Sigmoid colon (tissue), 7 donors: ENCODE data around the gene UNC119B. TPM values are rescaled to one million over a fixed set of nuclear protein-coding genes. Genes with fewer than 3 reads are reported as not detected.

Source experiments
- DNase-seq: peaks from one replicate; pipeline ENCODE4 v3.0.0-alpha.2; 2019
- H3K27ac ChIP-seq, 4 donors: fragments of 200-600 bp; sonication (generic); one replicate each; pipeline ENCODE4 v1.5.1; 2016 to 2019; ENCODE audit warnings: mild to moderate bottlenecking in 1 of 4
- H3K27me3 ChIP-seq, 3 donors: fragments of 200-600 bp; sonication (generic); one replicate each; pipeline ENCODE4 v1.5.1; 2019; ENCODE audit warnings: mild to moderate bottlenecking in 1 of 3
- H3K36me3 ChIP-seq, 4 donors: fragments of 200-600 bp; sonication (generic); one replicate each; pipeline ENCODE4 v1.5.1; 2016 to 2019
- H3K4me1 ChIP-seq, 4 donors: fragments of 200-600 bp; sonication (generic); one replicate each; pipeline ENCODE4 v1.5.1; 2017 to 2019
- H3K4me3 ChIP-seq, 4 donors: fragments of 200-600 bp; sonication (generic); one replicate each; pipeline ENCODE4 v1.5.1; 2017 to 2019; ENCODE audit warnings: mild to moderate bottlenecking in 2 of 4, moderate library complexity in 1 of 4
- H3K9me3 ChIP-seq, 4 donors: fragments of 200-600 bp in 3 of 4; sonication (generic) in 3 of 4; one replicate each; pipeline versions ENCODE4 v1.5.1 to v1.6.1; 2013 to 2019
- EP300 ChIP-seq, 4 donors: sonication (generic); formaldehyde crosslinking; IDR thresholded peaks; one replicate each; pipeline ENCODE4 v1.6.1; 2017; ENCODE audit warnings: antibody characterized with exemption in 4 of 4
- POLR2A ChIP-seq, 2 donors: fragments of 450-650 bp; IDR thresholded peaks; one replicate each; pipeline ENCODE4 v1.6.1; 2016; ENCODE audit warnings: antibody characterized with exemption in 2 of 2, mild to moderate bottlenecking in 2 of 2, moderate library complexity in 2 of 2
- POLR2AphosphoS5 ChIP-seq, 4 donors: sonication (generic); formaldehyde crosslinking; IDR thresholded peaks; one replicate each; pipeline ENCODE4 v1.6.1; 2017; ENCODE audit warnings: antibody characterized with exemption in 4 of 4
- WGBS, 2 donors: extraction: QIAGEN DNeasy Blood & Tissue Kit; methylation state at CpG; one replicate each; pipeline ENCODE4 v1.1.7; 2013; 5-methylcytosine and 5-hydroxymethylcytosine counted together
- intact Hi-C: fragments of 100-400 bp; cut with DNase I; formaldehyde crosslinking; loops from one replicate; pipeline ENCODE4 v1.15.1; 2023
- polyA plus RNA-seq, 3 donors: library from polyadenylated mRNA; stranded (reverse); fragments of 200-250 nt; gene quantifications; one replicate each; pipeline ENCODE4 v1.2.3, GENCODE V29; 2013
- total RNA-seq, 4 donors: library from RNA; depleted of rRNA; stranded (reverse); fragments of >200 nt; gene quantifications; one replicate each; pipeline ENCODE4 v1.1.0, GENCODE V29; 2016
- TF ChIP-seq, protein P1 (sequence below), 4 experiments: fragments of 450-650 bp in 3 of 4; fragments of 200-600 bp in 1 of 4; IDR thresholded peaks; one replicate each; pipeline ENCODE4 v1.5.1; 2016 to 2019; ENCODE audit warnings: antibody characterized with exemption in 4 of 4, mild to moderate bottlenecking in 3 of 4, moderate library complexity in 2 of 4
- donor health status: healthy with polysubstance abuse.
- donor health status: Bipolar disorder and iron deficiency.
- donor health status: healthy.

Gene UNC119B
- total and polyA plus RNA-seq, 7 donors: 8.4 to 19.3 (median 17.9) TPM

- intact Hi-C loops: no loop called here
- Histone ChIP-seq H3K27me3 (peaks cover 0 to 3% (median 0%) of the 10 kb centered on the region in 3 donors), H3K36me3 (no peaks in the 10 kb centered on the region), H3K4me1 (peaks cover 0 to under 1% (median 0%) of the 10 kb centered on the region in 4 donors), H3K9me3 (peaks cover 0 to 4% (median 0%) of the 10 kb centered on the region in 4 donors), H3K4me3 (no peak overlapping the region), H3K27ac (no peak overlapping the region)
- no peak for TF ChIP-seq EP300 (IDR thresholded peaks at IDR 0.05)
- TF ChIP-seq, protein P1, sequence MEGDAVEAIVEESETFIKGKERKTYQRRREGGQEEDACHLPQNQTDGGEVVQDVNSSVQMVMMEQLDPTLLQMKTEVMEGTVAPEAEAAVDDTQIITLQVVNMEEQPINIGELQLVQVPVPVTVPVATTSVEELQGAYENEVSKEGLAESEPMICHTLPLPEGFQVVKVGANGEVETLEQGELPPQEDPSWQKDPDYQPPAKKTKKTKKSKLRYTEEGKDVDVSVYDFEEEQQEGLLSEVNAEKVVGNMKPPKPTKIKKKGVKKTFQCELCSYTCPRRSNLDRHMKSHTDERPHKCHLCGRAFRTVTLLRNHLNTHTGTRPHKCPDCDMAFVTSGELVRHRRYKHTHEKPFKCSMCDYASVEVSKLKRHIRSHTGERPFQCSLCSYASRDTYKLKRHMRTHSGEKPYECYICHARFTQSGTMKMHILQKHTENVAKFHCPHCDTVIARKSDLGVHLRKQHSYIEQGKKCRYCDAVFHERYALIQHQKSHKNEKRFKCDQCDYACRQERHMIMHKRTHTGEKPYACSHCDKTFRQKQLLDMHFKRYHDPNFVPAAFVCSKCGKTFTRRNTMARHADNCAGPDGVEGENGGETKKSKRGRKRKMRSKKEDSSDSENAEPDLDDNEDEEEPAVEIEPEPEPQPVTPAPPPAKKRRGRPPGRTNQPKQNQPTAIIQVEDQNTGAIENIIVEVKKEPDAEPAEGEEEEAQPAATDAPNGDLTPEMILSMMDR (IDR thresholded peaks at IDR 0.05): no peak
- no peak for TF ChIP-seq POLR2AphosphoS5 (IDR thresholded peaks at IDR 0.05)
- TF ChIP-seq POLR2A (IDR thresholded peaks at IDR 0.05): no peak
- no peak for DNase-seq
These were observed 45.0 kb downstream of the UNC119B start for GRCh38 chr12:120755269-120755668.

- 33 to 59% methylated on average over 4 of the region's 4 CpGs for WGBS, 2 donors
- no peaks in the 10 kb centered on the region for H3K27me3 ChIP-seq
- H3K36me3 ChIP-seq: no peaks in the 10 kb centered on the region
- TF ChIP-seq EP300 (IDR thresholded peaks at IDR 0.05) (no peak), POLR2AphosphoS5 (IDR thresholded peaks at IDR 0.05) (no peak), POLR2A (IDR thresholded peaks at IDR 0.05) (no peak)
- TF ChIP-seq, protein P1 (IDR thresholded peaks at IDR 0.05): no peak
- H3K4me1 ChIP-seq: peaks cover 0 to 20% (median 15%) of the 10 kb centered on the region in 4 donors
- no peak for DNase-seq
- H3K4me3 ChIP-seq: no peak overlapping the region
- intact Hi-C loops: no loop called here
- no peak overlapping the region for H3K27ac ChIP-seq
- peaks cover 0 to 4% (median 0%) of the 10 kb centered on the region in 4 donors for H3K9me3 ChIP-seq
These were observed 47.0 kb downstream of the UNC119B start for GRCh38 chr12:120757226-120757742.

GRCh38 chr12:120757949-120758348 lies 47.7 kb downstream of the UNC119B start:
- Histone ChIP-seq H3K27me3 (no peaks in the 10 kb centered on the region), H3K4me3 (no peak overlapping the region), H3K9me3 (peaks cover 0 to 4% (median 0%) of the 10 kb centered on the region in 4 donors), H3K36me3 (peaks cover 0 to 5% (median 0%) of the 10 kb centered on the region in 4 donors), H3K27ac (no peak overlapping the region), H3K4me1 (peaks cover 0 to 22% (median 16%) of the 10 kb centered on the region in 4 donors)
- no peak for DNase-seq
- 96 to 97% methylated on average over 6 of the region's 6 CpGs for WGBS, 2 donors
- intact Hi-C loops: no loop called here
- TF ChIP-seq EP300 (IDR thresholded peaks at IDR 0.05) (no peak), POLR2AphosphoS5 (IDR thresholded peaks at IDR 0.05) (no peak), POLR2A (IDR thresholded peaks at IDR 0.05) (no peak)
- TF ChIP-seq, protein P1 (IDR thresholded peaks at IDR 0.05): no peak

GRCh38 chr12:120758798-120759590 lies 48.7 kb downstream of the UNC119B start:
- no peak overlapping the region for H3K27ac ChIP-seq
- H3K36me3 ChIP-seq: peaks cover 0 to 15% (median 0%) of the 10 kb centered on the region in 4 donors
- no peak for DNase-seq
- TF ChIP-seq EP300 (IDR thresholded peaks at IDR 0.05) (no peak), POLR2A (IDR thresholded peaks at IDR 0.05) (no peak), POLR2AphosphoS5 (IDR thresholded peaks at IDR 0.05) (no peak)
- TF ChIP-seq, protein P1 (IDR thresholded peaks at IDR 0.05): no peak
- intact Hi-C loops: no loop called here
- H3K4me3 ChIP-seq: no peak overlapping the region
- peaks cover 0 to 4% (median 0%) of the 10 kb centered on the region in 4 donors for H3K9me3 ChIP-seq
- H3K4me1 ChIP-seq: peaks cover 0 to 22% (median 16%) of the 10 kb centered on the region in 4 donors
- H3K27me3 ChIP-seq: no peaks in the 10 kb centered on the region
- 92 to 94% methylated on average over 7 of the region's 7 CpGs for WGBS, 2 donors
